NCI-H2081 (cell line): ENCODE measurements around the gene NOL4L.

ENCODE experiments used
- DNase-seq, 2 experiments: peaks; one replicate each; lab custom pipeline; 2025; lab: John Stamatoyannopoulos, UW

Gene NOL4L

GRCh38 chr20:32444474-32445220, 140.5 kb downstream of the NOL4L start:
- no peak for DNase-seq

- no peak for DNase-seq
These were observed 141.7 kb downstream of the NOL4L start for GRCh38 chr20:32443386-32443974.

GRCh38 chr20:32442630-32443373, 142.3 kb downstream of the NOL4L start:
- DNase-seq, result no peak

GRCh38 chr20:32441638-32442037, 143.5 kb downstream of the NOL4L start:
- DNase-seq, result no peak

- no peak for DNase-seq
These were observed 144.4 kb downstream of the NOL4L start for GRCh38 chr20:32440758-32441078.

- DNase-seq, result no peak
These were observed 144.9 kb downstream of the NOL4L start for GRCh38 chr20:32440069-32440757.

- DNase-seq, result no peak
These were observed 145.9 kb downstream of the NOL4L start for GRCh38 chr20:32439132-32439829.

GRCh38 chr20:32438331-32438858, 146.7 kb downstream of the NOL4L start:
- no peak for DNase-seq

GRCh38 chr20:32437391-32438074, 147.6 kb downstream of the NOL4L start:
- DNase-seq, result no peak

GRCh38 chr20:32436968-32437367, 148.2 kb downstream of the NOL4L start:
- DNase-seq, result no peak

- no peak for DNase-seq
These were observed 148.8 kb downstream of the NOL4L start for GRCh38 chr20:32436142-32436861.

- no peak for DNase-seq
These were observed 149.6 kb downstream of the NOL4L start for GRCh38 chr20:32435449-32436107.

GRCh38 chr20:32434434-32434833, 150.7 kb downstream of the NOL4L start:
- no peak for DNase-seq

GRCh38 chr20:32433311-32434021, 151.7 kb downstream of the NOL4L start:
- DNase-seq, result no peak

GRCh38 chr20:32432277-32432676, 152.9 kb downstream of the NOL4L start:
- peak in 1 of 2 experiments; percentile 43 for DNase-seq

- DNase-seq, result no peak
These were observed 153.7 kb downstream of the NOL4L start for GRCh38 chr20:32431457-32431856.

- DNase-seq, result no peak
These were observed 155.3 kb downstream of the NOL4L start for GRCh38 chr20:32429745-32430360.

GRCh38 chr20:32429343-32429742, 155.8 kb downstream of the NOL4L start:
- DNase-seq, result no peak

- DNase-seq, result no peak
These were observed 157.1 kb downstream of the NOL4L start for GRCh38 chr20:32427996-32428395.
